Neural cell (in vitro differentiated cells): ENCODE results near the gene ACOT7. TPM values are rescaled to one million over a fixed set of nuclear protein-coding genes. Genes with fewer than 3 reads are reported as not detected.
"Not testable (repeated sequence)": the region's sequence is repeated elsewhere in the genome, so short reads cannot be mapped to it uniquely, and the experiment has no call there.

Experiments
- H2AFZ ChIP-seq: fragments of 200-600, 300-800 bp; sonication (generic), shearing (Covaris generic); 2 replicates; pipeline ENCODE4 v1.6.0; 2014; ENCODE audit warnings: low read depth, mild to moderate bottlenecking, antibody characterized with exemption, low read length, moderate library complexity
- H3F3A ChIP-seq: fragments of 200-600 bp; shearing (Covaris generic); 2 replicates; pipeline ENCODE4 v1.6.1; 2016; ENCODE audit warnings: mild to moderate bottlenecking, moderate library complexity, mixed read lengths, antibody characterized with exemption, low read length; ENCODE audit not compliant: insufficient read depth, poor library complexity, severe bottlenecking
- H3K27ac ChIP-seq: fragments of 200-600, 300-800 bp; sonication (generic), shearing (Covaris generic); 2 replicates; pipeline ENCODE4 v1.5.1; 2014; ENCODE audit warnings: mild to moderate bottlenecking, low read length, moderate library complexity
- H3K27me3 ChIP-seq: fragments of 300-800, 200-600 bp; sonication (generic), shearing (Covaris generic); 2 replicates; pipeline ENCODE4 v1.6.0; 2014; ENCODE audit warnings: mild to moderate bottlenecking, low read depth, low read length, moderate library complexity; ENCODE audit not compliant: insufficient read depth
- H3K36me3 ChIP-seq: fragments of 300-800, 200-600 bp; sonication (generic), shearing (Covaris generic); 2 replicates; pipeline ENCODE4 v1.5.1; 2014; ENCODE audit warnings: mild to moderate bottlenecking, antibody characterized with exemption, low read length, moderate library complexity; ENCODE audit not compliant: insufficient read depth
- H3K4me2 ChIP-seq: fragments of 300-800, 200-600 bp; sonication (generic), shearing (Covaris generic); 2 replicates; pipeline ENCODE4 v1.6.0; 2014; ENCODE audit warnings: mild to moderate bottlenecking, low read length
- H3K4me3 ChIP-seq: fragments of 300-800, 200-600 bp; sonication (generic), shearing (Covaris generic); 2 replicates; pipeline ENCODE4 v1.5.1; 2014; ENCODE audit warnings: mild to moderate bottlenecking, low read length, moderate library complexity
- H3K79me2 ChIP-seq: fragments of 200-600 bp; shearing (Covaris generic); replicated peaks from 2 replicates; pipeline ENCODE4 v1.6.0; 2014; ENCODE audit warnings: mild to moderate bottlenecking, low read length, moderate library complexity; ENCODE audit not compliant: insufficient read depth
- H3K9ac ChIP-seq: fragments of 300-800, 200-600 bp; sonication (generic), shearing (Covaris generic); 2 replicates; pipeline ENCODE4 v1.6.1; 2016; ENCODE audit warnings: mild to moderate bottlenecking, low read length, mixed read lengths
- H3K9me2 ChIP-seq: fragments of 200-600 bp; shearing (Covaris generic); 2 replicates; pipeline ENCODE4 v1.6.1; 2016; ENCODE audit warnings: mild to moderate bottlenecking, low read length, mixed read lengths; ENCODE audit not compliant: insufficient read depth
- H3K9me3 ChIP-seq: fragments of 200-600, 300-800 bp; sonication (generic), shearing (Covaris generic); 2 replicates; pipeline ENCODE4 v1.6.1; 2016; ENCODE audit warnings: mild to moderate bottlenecking, mixed run types, low read length, moderate library complexity, mixed read lengths
- H4K20me1 ChIP-seq: fragments of 200-600 bp; shearing (Covaris generic); 2 replicates; pipeline ENCODE4 v1.6.1; 2016; ENCODE audit warnings: mild to moderate bottlenecking, mixed run types; ENCODE audit not compliant: insufficient read depth
- EP300 ChIP-seq: fragments of 450-650 bp; conservative IDR thresholded peaks from 2 replicates; pipeline ENCODE4 v1.6.1; 2014; ENCODE audit warnings: antibody characterized with exemption, mild to moderate bottlenecking, moderate library complexity; ENCODE audit not compliant: poor library complexity, severe bottlenecking
- EZH2 ChIP-seq: fragments of 200-600, 300-800 bp; shearing (Covaris generic), sonication (generic); IDR thresholded peaks from 2 replicates; pipeline ENCODE4 v1.6.1; 2014; ENCODE audit warnings: antibody characterized with exemption, low read length, borderline replicate concordance, mild to moderate bottlenecking; ENCODE audit not compliant: insufficient read depth, poor library complexity, severe bottlenecking
- MXI1 ChIP-seq: fragments of 450-650 bp; conservative IDR thresholded peaks from 2 replicates; pipeline ENCODE4 v1.6.1; 2014; ENCODE audit warnings: antibody characterized with exemption, mild to moderate bottlenecking; ENCODE audit not compliant: poor library complexity, severe bottlenecking
- POLR2AphosphoS5 ChIP-seq: IDR thresholded peaks from 2 replicates; pipeline ENCODE4 v1.6.1; 2012
- RAD21 ChIP-seq: fragments of 450-650 bp; conservative IDR thresholded peaks from 2 replicates; pipeline ENCODE4 v1.6.1; 2014; ENCODE audit warnings: antibody characterized with exemption, mild to moderate bottlenecking, moderate library complexity
- SMC3 ChIP-seq: fragments of 450-650 bp; conservative IDR thresholded peaks from 2 replicates; pipeline ENCODE4 v1.6.1; 2014; ENCODE audit warnings: antibody characterized with exemption, mild to moderate bottlenecking, moderate library complexity; ENCODE audit not compliant: poor library complexity
- TAF1 ChIP-seq: IDR thresholded peaks from 2 replicates; pipeline ENCODE4 v1.6.1; 2012; ENCODE audit warnings: low read depth
- polyA plus RNA-seq: library from polyadenylated mRNA; depleted of rRNA; stranded (reverse); fragments of >200 nt; gene quantifications from 2 replicates; pipeline ENCODE4 v1.2.3, GENCODE V29; 2014
- TF ChIP-seq, protein P1 (sequence below): IDR thresholded peaks from 2 replicates; pipeline ENCODE4 v1.6.1; 2012; ENCODE audit warnings: borderline replicate concordance
- TF ChIP-seq, protein P2 (sequence below): fragments of 450-650 bp; IDR thresholded peaks from 2 replicates; pipeline ENCODE4 v1.5.1; 2014; ENCODE audit warnings: antibody characterized with exemption, mild to moderate bottlenecking, moderate library complexity; ENCODE audit not compliant: poor library complexity, severe bottlenecking

The ACOT7 gene
- polyA plus RNA-seq, 1 donor from 2014 or later, result 101 TPM

DNA sequence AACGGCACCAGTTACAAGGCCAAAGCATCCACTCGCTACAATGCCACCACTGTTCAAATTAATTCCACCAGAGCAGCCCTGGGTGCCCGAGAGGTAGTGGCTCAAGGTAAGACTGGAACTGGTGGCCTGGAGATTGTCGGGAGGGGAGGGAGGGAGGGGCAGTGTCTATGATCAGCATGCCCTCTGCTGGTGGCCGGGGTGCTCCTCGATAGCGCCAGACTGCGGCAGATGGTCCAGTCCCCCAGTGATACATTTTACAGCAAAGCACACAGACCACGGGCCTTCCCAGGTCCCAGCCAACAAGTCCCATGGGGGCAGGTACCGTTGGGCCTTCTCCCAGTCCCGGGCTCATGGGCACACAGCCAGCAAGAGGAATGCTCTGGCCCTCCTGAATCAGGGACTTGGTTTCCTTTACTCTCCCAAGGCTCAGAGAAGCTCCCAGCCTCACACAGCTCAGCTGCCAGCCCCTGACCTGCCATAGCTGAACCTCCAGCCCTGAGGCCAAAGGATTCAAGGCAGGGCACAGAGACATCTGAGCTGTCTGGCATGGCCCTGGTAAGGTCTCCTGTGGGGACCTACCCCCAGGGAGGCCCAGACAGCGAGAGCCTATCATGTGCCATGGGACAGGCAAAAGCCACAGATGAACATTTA lies 15.3 kb downstream of the ACOT7 start:
- H3K36me3 ChIP-seq, result no peaks in the 10 kb centered on the region
- H2AFZ ChIP-seq, result no peak overlapping the region
- H4K20me1 ChIP-seq, result peaks cover 4% of the 10 kb centered on the region
- H3K27me3 ChIP-seq, result no peaks in the 10 kb centered on the region
- no peaks in the 10 kb centered on the region for H3K9me3 ChIP-seq
- TF ChIP-seq EP300, result no peak
- TF ChIP-seq, protein P1, sequence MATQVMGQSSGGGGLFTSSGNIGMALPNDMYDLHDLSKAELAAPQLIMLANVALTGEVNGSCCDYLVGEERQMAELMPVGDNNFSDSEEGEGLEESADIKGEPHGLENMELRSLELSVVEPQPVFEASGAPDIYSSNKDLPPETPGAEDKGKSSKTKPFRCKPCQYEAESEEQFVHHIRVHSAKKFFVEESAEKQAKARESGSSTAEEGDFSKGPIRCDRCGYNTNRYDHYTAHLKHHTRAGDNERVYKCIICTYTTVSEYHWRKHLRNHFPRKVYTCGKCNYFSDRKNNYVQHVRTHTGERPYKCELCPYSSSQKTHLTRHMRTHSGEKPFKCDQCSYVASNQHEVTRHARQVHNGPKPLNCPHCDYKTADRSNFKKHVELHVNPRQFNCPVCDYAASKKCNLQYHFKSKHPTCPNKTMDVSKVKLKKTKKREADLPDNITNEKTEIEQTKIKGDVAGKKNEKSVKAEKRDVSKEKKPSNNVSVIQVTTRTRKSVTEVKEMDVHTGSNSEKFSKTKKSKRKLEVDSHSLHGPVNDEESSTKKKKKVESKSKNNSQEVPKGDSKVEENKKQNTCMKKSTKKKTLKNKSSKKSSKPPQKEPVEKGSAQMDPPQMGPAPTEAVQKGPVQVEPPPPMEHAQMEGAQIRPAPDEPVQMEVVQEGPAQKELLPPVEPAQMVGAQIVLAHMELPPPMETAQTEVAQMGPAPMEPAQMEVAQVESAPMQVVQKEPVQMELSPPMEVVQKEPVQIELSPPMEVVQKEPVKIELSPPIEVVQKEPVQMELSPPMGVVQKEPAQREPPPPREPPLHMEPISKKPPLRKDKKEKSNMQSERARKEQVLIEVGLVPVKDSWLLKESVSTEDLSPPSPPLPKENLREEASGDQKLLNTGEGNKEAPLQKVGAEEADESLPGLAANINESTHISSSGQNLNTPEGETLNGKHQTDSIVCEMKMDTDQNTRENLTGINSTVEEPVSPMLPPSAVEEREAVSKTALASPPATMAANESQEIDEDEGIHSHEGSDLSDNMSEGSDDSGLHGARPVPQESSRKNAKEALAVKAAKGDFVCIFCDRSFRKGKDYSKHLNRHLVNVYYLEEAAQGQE, result no peak
- TF ChIP-seq TAF1, result no peak
- TF ChIP-seq, protein P2, sequence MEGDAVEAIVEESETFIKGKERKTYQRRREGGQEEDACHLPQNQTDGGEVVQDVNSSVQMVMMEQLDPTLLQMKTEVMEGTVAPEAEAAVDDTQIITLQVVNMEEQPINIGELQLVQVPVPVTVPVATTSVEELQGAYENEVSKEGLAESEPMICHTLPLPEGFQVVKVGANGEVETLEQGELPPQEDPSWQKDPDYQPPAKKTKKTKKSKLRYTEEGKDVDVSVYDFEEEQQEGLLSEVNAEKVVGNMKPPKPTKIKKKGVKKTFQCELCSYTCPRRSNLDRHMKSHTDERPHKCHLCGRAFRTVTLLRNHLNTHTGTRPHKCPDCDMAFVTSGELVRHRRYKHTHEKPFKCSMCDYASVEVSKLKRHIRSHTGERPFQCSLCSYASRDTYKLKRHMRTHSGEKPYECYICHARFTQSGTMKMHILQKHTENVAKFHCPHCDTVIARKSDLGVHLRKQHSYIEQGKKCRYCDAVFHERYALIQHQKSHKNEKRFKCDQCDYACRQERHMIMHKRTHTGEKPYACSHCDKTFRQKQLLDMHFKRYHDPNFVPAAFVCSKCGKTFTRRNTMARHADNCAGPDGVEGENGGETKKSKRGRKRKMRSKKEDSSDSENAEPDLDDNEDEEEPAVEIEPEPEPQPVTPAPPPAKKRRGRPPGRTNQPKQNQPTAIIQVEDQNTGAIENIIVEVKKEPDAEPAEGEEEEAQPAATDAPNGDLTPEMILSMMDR, result no peak
- no peak for TF ChIP-seq EZH2
- TF ChIP-seq SMC3, result no peak
- no peak for TF ChIP-seq POLR2AphosphoS5
- no peak for TF ChIP-seq RAD21
- TF ChIP-seq MXI1, result no peak
- H3K9me2 ChIP-seq, result no peaks in the 10 kb centered on the region
- no peak overlapping the region for H3K4me2 ChIP-seq
- H3K79me2 ChIP-seq, result peaks cover 16% of the 10 kb centered on the region
- no peak overlapping the region for H3K27ac ChIP-seq
- no peak overlapping the region for H3K4me3 ChIP-seq
- H3K9ac ChIP-seq, result no peak overlapping the region
- no peaks in the 10 kb centered on the region for H3F3A ChIP-seq

DNA sequence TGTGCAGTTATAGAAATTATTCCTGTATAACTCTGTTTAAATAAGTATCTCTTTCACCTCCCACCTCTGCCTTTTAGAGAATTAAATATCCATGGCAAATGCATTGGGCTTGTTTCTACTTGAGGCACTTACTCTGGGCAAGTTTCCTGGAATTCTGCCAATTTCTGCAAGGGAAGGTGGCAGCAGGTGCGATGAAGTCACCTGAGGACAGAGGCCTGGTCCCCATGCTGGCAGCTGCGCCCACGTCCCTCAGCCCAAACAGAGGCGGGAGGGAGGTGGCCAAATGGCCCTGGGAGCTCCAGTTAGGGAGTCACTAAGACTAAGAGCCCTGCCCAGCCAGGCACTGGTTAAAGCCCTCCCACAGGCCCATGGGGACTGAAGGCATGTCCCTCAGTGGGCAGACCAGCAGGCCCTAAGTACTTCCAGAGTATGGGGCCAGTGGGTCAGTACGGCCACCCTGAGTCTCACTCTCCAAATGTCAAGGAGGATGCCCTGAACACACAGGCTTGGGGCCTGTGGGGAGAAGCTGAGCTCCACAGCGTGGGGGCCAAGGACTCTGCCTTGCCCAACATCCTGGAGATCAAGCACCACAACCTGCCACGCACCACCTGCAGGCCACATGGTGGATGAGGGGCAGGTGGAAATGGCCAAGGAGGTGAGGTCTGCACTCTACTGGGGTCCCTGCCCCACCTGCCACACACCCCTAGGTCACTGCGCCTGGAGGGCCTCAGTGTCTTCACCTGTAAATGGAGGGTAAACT lies 19.4 kb downstream of the ACOT7 start:
- H3F3A ChIP-seq, result no peaks in the 10 kb centered on the region
- no peaks in the 10 kb centered on the region for H3K9me3 ChIP-seq
- H3K27me3 ChIP-seq, result no peaks in the 10 kb centered on the region
- no peak overlapping the region for H3K4me2 ChIP-seq
- H3K36me3 ChIP-seq, result no peaks in the 10 kb centered on the region
- H3K79me2 ChIP-seq, result peaks cover 6% of the 10 kb centered on the region
- H3K27ac ChIP-seq, result no peak overlapping the region
- peaks cover 4% of the 10 kb centered on the region for H4K20me1 ChIP-seq
- H3K9me2 ChIP-seq, result no peaks in the 10 kb centered on the region
- no peak overlapping the region for H3K9ac ChIP-seq
- H2AFZ ChIP-seq, result no peak overlapping the region
- no peak for TF ChIP-seq SMC3
- TF ChIP-seq RAD21, result no peak
- TF ChIP-seq TAF1, result no peak
- TF ChIP-seq MXI1, result no peak
- TF ChIP-seq, protein P2, result no peak
- TF ChIP-seq POLR2AphosphoS5, result no peak
- TF ChIP-seq, protein P1, result no peak
- no peak for TF ChIP-seq EZH2
- no peak for TF ChIP-seq EP300
- H3K4me3 ChIP-seq, result no peak overlapping the region

DNA sequence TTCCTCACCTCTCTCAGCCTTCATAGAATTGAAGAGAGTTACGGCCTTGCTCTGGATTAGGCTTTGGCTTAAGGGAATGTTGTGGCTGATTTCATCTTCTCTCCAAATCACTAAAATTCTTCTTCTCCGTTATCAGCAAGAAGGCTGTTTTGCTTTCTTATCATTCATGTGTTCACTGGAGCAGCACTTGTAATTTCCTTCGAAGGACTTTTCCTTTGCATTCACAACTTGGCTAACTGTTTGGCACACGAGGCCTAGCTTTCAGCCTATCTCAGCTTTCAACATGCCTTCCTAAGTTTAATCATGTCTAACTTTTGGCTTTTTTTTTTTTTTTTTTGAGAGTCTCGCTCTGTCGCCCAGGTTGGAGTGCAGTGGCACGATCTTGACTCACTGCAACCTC lies 21.3 kb downstream of the ACOT7 start:
- H4K20me1 ChIP-seq, H3K79me2 ChIP-seq, H3F3A ChIP-seq, H3K9me3 ChIP-seq, H3K27me3 ChIP-seq, H2AFZ ChIP-seq, H3K9ac ChIP-seq, H3K27ac ChIP-seq, H3K4me2 ChIP-seq, H3K36me3 ChIP-seq, H3K9me2 ChIP-seq, H3K4me3 ChIP-seq: not testable (repeated sequence)
